ENCODE results near the gene GTPBP6.

The GTPBP6 gene

GRCh38 chrX:338281-338835 lies 19.8 kb upstream of the GTPBP6 start:
- TF ChIP-seq ZNF8 (CRISPR knock-in tag; IDR thresholded peaks at IDR 0.05) = no peak
- TF ChIP-seq ZFP3 (CRISPR knock-in tag; IDR thresholded peaks at IDR 0.05) = no peak
- no peak for TF ChIP-seq ZFP30 (CRISPR knock-in tag; IDR thresholded peaks at IDR 0.05)
- no peak for TF ChIP-seq ZNF70 (CRISPR knock-in tag; IDR thresholded peaks at IDR 0.05)
- no peak for TF ChIP-seq ZC3H10 (CRISPR knock-in tag; IDR thresholded peaks at IDR 0.05)
- TF ChIP-seq CREB5 (CRISPR knock-in tag; IDR thresholded peaks at IDR 0.05; ENCODE audit: low read depth) = no peak
- no peak for TF ChIP-seq PATZ1 (CRISPR knock-in tag; IDR thresholded peaks at IDR 0.05; ENCODE audit: borderline replicate concordance)
- TF ChIP-seq RARB (CRISPR knock-in tag; IDR thresholded peaks at IDR 0.05) = no peak
- no peak for TF ChIP-seq TCF4 (CRISPR knock-in tag; IDR thresholded peaks at IDR 0.05; ENCODE audit: borderline replicate concordance)
- TF ChIP-seq BACH2 (CRISPR knock-in tag; IDR thresholded peaks at IDR 0.05; ENCODE audit: borderline replicate concordance) = no peak
- TF ChIP-seq ESRRG (CRISPR knock-in tag; IDR thresholded peaks at IDR 0.05) = no peak
- TF ChIP-seq ARNTL (CRISPR knock-in tag; IDR thresholded peaks at IDR 0.05; ENCODE audit: borderline replicate concordance, low read depth) = no peak
- no peak for TF ChIP-seq SNAI2 (CRISPR knock-in tag; IDR thresholded peaks at IDR 0.05)
- TF ChIP-seq TSHZ2 (CRISPR knock-in tag; IDR thresholded peaks at IDR 0.05) = no peak
- TF ChIP-seq OSR1 (CRISPR knock-in tag; IDR thresholded peaks at IDR 0.05) = no peak
- no peak for TF ChIP-seq PPARA (CRISPR knock-in tag; IDR thresholded peaks at IDR 0.05; ENCODE audit: borderline replicate concordance)
- no peak for ATAC-seq

- TF ChIP-seq RARB (CRISPR knock-in tag; IDR thresholded peaks at IDR 0.05) (no peak), POU6F1 (CRISPR knock-in tag; IDR thresholded peaks at IDR 0.05; ENCODE audit: borderline replicate concordance, low read depth) (no peak), ZFP30 (CRISPR knock-in tag; IDR thresholded peaks at IDR 0.05) (no peak), ESRRG (CRISPR knock-in tag; IDR thresholded peaks at IDR 0.05) (no peak), SNAI2 (CRISPR knock-in tag; IDR thresholded peaks at IDR 0.05) (no peak), ISL1 (CRISPR knock-in tag; IDR thresholded peaks at IDR 0.05) (no peak), PATZ1 (CRISPR knock-in tag; IDR thresholded peaks at IDR 0.05; ENCODE audit: borderline replicate concordance) (no peak), CREB5 (CRISPR knock-in tag; IDR thresholded peaks at IDR 0.05; ENCODE audit: low read depth) (no peak), OSR1 (CRISPR knock-in tag; IDR thresholded peaks at IDR 0.05) (no peak), TSHZ2 (CRISPR knock-in tag; IDR thresholded peaks at IDR 0.05) (no peak), CSDC2 (CRISPR knock-in tag; IDR thresholded peaks at IDR 0.05) (no peak), ZNF8 (CRISPR knock-in tag; IDR thresholded peaks at IDR 0.05) (no peak), ZNF70 (CRISPR knock-in tag; IDR thresholded peaks at IDR 0.05) (no peak), ZNF565 (CRISPR knock-in tag; conservative IDR thresholded peaks at IDR 0.05; ENCODE audit: low read depth) (no peak), CSRNP3 (CRISPR knock-in tag; IDR thresholded peaks at IDR 0.05) (no peak)
Measured at GRCh38 chrX:337331-337831, 18.8 kb upstream of the GTPBP6 start.

More at GRCh38 chrX:337331-337831, 18.8 kb upstream of the GTPBP6 start:
- no peak for ATAC-seq

All from SK-N-SH treated with all-trans-retinoic acid at 6 μM for 48 hours (cell line).